HG02798 (cell line): Measurements from ENCODE around the gene PABPC5.

Experiments
- ATAC-seq: cut with Tn5 transposase; IDR thresholded peaks from one replicate; pipeline ENCODE4 v1.9.1; 2021; ENCODE audit warnings: mild to moderate bottlenecking; ENCODE audit not compliant: unreplicated experiment, poor library complexity

Gene PABPC5

GRCh38 chrX:91434351-91435168 lies at the start of gene PABPC5:
TSS of gene PABPC5 (plus strand) at chrX:91434839. CDS start at chrX:91435578, 739 bp downstream.
- no peak for ATAC-seq

- no peak for ATAC-seq
Measured at GRCh38 chrX:91389026-91389425, 45.6 kb upstream of the PABPC5 start.

DNA sequence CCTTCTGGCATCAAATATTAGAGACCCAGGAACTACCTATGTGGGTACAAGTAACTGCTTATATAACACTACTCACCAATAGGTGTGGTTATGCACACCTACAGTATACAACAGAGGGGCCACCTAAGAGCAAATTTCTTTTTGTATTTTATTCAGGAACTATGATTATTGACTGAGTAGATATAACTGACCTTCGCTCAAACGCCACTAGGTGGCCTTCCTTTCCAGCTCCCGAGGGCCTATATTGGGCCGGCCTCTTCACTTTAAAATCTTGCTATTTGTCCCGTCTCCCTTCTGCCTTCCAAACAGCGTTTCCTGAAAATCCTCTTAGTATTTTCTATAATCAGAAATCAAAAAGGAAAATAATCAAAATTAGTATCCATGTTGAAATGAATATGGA lies 19.9 kb upstream of the PABPC5 start:
- ATAC-seq: no peak

DNA sequence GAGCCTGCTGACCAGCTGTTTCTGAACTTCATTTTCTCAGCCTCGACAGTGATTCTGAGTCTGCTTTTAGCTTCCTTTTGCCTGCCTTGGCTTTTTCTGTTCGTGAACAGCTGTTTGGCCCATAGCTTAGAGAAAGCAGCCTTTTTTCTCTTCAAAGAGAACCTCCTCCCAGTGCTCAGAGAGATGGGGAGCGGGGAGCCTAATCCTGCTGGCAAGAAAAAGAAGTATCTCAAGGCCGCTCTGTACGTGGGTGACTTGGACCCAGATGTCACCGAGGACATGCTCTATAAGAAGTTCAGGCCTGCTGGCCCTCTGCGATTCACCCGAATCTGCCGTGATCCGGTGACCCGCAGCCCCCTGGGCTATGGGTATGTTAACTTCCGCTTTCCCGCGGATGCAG lies 756 bp downstream of the PABPC5 start:
- ATAC-seq: no peak
